Neuronal stem cell (in vitro differentiated cells): ENCODE data around the gene F7.

Source experiments
- DNase-seq: peaks from one replicate; pipeline ENCODE4 v3.0.0-alpha.2; 2013; ENCODE audit warnings: low spot score
- H2AFZ ChIP-seq: one replicate; pipeline ENCODE4 v1.6.1; 2013; ENCODE audit warnings: mild to moderate bottlenecking, low read length, inconsistent platforms
- H2AK5ac ChIP-seq: 2 replicates; pipeline ENCODE4 v1.6.1; 2013; ENCODE audit warnings: low read depth, mild to moderate bottlenecking, inconsistent platforms, low read length, moderate library complexity, mixed read lengths
- H2BK120ac ChIP-seq: 2 replicates; pipeline ENCODE4 v1.6.1; 2013; ENCODE audit warnings: low read depth, mild to moderate bottlenecking, inconsistent platforms, low read length, moderate library complexity, mixed read lengths
- H2BK12ac ChIP-seq: one replicate; pipeline ENCODE4 v1.6.1; 2013; ENCODE audit warnings: low read length, inconsistent platforms
- H2BK15ac ChIP-seq: 2 replicates; pipeline ENCODE4 v1.6.1; 2013; ENCODE audit warnings: mild to moderate bottlenecking, low read length, inconsistent platforms, mixed read lengths
- H2BK5ac ChIP-seq: one replicate; pipeline ENCODE4 v1.6.1; 2013; ENCODE audit warnings: inconsistent platforms, mild to moderate bottlenecking, low read length, moderate library complexity
- H3K14ac ChIP-seq: one replicate; pipeline ENCODE4 v1.6.1; 2013; ENCODE audit warnings: low read length, inconsistent platforms
- H3K18ac ChIP-seq: 2 replicates; pipeline ENCODE4 v1.6.1; 2013; ENCODE audit warnings: low read length, inconsistent platforms
- H3K23ac ChIP-seq: 2 replicates; pipeline ENCODE4 v1.6.1; 2013; ENCODE audit warnings: low read depth, mild to moderate bottlenecking, mixed read lengths, low read length, inconsistent platforms; ENCODE audit not compliant: poor library complexity
- H3K27ac ChIP-seq: replicated peaks from 3 replicates; pipeline ENCODE4 v1.5.1; 2013; ENCODE audit warnings: low read length, inconsistent platforms
- H3K27me3 ChIP-seq, 3 experiments: 2 replicates each; pipeline ENCODE4 v1.6.1; 2013; ENCODE audit warnings: low read length in 3 of 3, mild to moderate bottlenecking in 2 of 3, inconsistent platforms in 1 of 3, low read depth in 1 of 3, mixed read lengths in 1 of 3, moderate library complexity in 1 of 3; ENCODE audit not compliant: control insufficient read depth in 3 of 3, insufficient read depth in 3 of 3
- H3K36me3 ChIP-seq, 2 donors: replicated peaks in 1 of 2; 2 replicates each; pipeline ENCODE4 v1.6.1; 2013; ENCODE audit warnings: low read length in 2 of 2; ENCODE audit not compliant: control insufficient read depth in 2 of 2, insufficient read depth in 2 of 2
- H3K4ac ChIP-seq: 2 replicates; pipeline ENCODE4 v1.6.1; 2013; ENCODE audit warnings: inconsistent platforms, mild to moderate bottlenecking, low read length, moderate library complexity
- H3K4me1 ChIP-seq, 2 donors: 1 replicate in 1 of 2; 2 replicates in 1 of 2; pipeline ENCODE4 v1.6.1; 2013; ENCODE audit warnings: low read length in 2 of 2, low read depth in 1 of 2; ENCODE audit not compliant: control insufficient read depth in 2 of 2, insufficient read depth in 1 of 2
- H3K4me2 ChIP-seq: one replicate; pipeline ENCODE4 v1.6.1; 2013; ENCODE audit warnings: mild to moderate bottlenecking, low read length, inconsistent platforms; ENCODE audit not compliant: insufficient read depth, poor library complexity, severe bottlenecking
- H3K4me3 ChIP-seq, 2 donors: 2 replicates each; pipeline ENCODE4 v1.5.1; 2013; ENCODE audit warnings: low read length in 2 of 2, mild to moderate bottlenecking in 2 of 2, inconsistent platforms in 1 of 2, moderate library complexity in 1 of 2
- H3K79me1 ChIP-seq: one replicate; pipeline ENCODE4 v1.6.1; 2013; ENCODE audit warnings: low read depth, mild to moderate bottlenecking, inconsistent platforms, low read length, moderate library complexity
- H3K9ac ChIP-seq: one replicate; pipeline ENCODE4 v1.6.1; 2013; ENCODE audit warnings: mild to moderate bottlenecking, low read depth, low read length, inconsistent platforms; ENCODE audit not compliant: poor library complexity
- H3K9me3 ChIP-seq, 2 donors: replicated peaks in 1 of 2; 2 replicates each; pipeline versions ENCODE3 to v1.6.1; 2013; ENCODE audit warnings: low read length in 2 of 2, mild to moderate bottlenecking in 2 of 2, inconsistent platforms in 1 of 2, low read depth in 1 of 2, mixed read lengths in 1 of 2, moderate library complexity in 1 of 2; ENCODE audit not compliant: control insufficient read depth in 2 of 2, insufficient read depth in 1 of 2
- H4K8ac ChIP-seq: one replicate; pipeline ENCODE4 v1.6.1; 2013; ENCODE audit warnings: low read depth, mild to moderate bottlenecking, inconsistent platforms, low read length, moderate library complexity
- H4K91ac ChIP-seq: one replicate; pipeline ENCODE4 v1.6.1; 2013; ENCODE audit warnings: low read length, low read depth, mild to moderate bottlenecking, inconsistent platforms; ENCODE audit not compliant: poor library complexity
- WGBS, 2 donors: extraction: QIAGEN DNeasy Blood & Tissue Kit; methylation state at CpG; one replicate each; pipeline ENCODE4 v1.1.7; 2013; ENCODE audit warnings: missing lambda C conversion rate in 2 of 2, mixed read lengths in 1 of 2; ENCODE audit not compliant: insufficient read length in 2 of 2, insufficient replicate concordance in 1 of 2; ENCODE audit errors: extremely low coverage in 2 of 2; 5-methylcytosine and 5-hydroxymethylcytosine counted together

The F7 gene

DNA sequence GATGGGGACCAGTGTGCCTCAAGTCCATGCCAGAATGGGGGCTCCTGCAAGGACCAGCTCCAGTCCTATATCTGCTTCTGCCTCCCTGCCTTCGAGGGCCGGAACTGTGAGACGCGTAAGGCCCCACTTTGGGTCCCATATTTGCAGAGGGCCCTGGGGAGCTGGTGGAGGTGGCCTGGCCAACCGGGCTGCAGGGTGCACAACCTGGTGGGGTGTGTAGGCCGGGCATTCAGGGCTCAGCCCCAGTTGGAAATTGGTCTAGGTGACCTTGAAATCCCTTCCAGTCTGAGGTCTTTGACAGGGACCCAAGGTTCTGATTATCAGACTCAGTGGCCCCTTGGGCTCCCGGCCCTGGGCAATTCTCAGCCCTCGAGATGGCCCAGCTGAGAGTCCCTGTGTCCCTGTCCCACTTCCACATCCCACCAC lies 8.3 kb downstream of the F7 start:
- no peak overlapping the region for H3K4me2 ChIP-seq
- no peak overlapping the region for H4K91ac ChIP-seq
- no peak overlapping the region for H4K8ac ChIP-seq
- H2BK12ac ChIP-seq = no peak overlapping the region
- no peak overlapping the region for H3K4ac ChIP-seq
- no peak overlapping the region for H3K18ac ChIP-seq
- no peaks in the 10 kb centered on the region for H3K79me1 ChIP-seq
- H3K27me3 ChIP-seq = peaks cover 0 to 21% (median 10%) of the 10 kb centered on the region in 3 experiments
- no peaks in the 10 kb centered on the region for H3K36me3 ChIP-seq
- H3K9ac ChIP-seq = no peak overlapping the region
- WGBS, 2 donors = no CpG with 5 or more reads among the region's 8 CpGs
- H3K27ac ChIP-seq = no peak overlapping the region
- H3K9me3 ChIP-seq = peaks cover 0 to 12% of the 10 kb centered on the region in 2 donors
- H3K4me3 ChIP-seq = no peak overlapping the region
- DNase-seq = no peak
- H2BK120ac ChIP-seq = no peak overlapping the region
- H2AK5ac ChIP-seq = no peak overlapping the region
- no peak overlapping the region for H2BK15ac ChIP-seq
- no peak overlapping the region for H3K14ac ChIP-seq
- H3K4me1 ChIP-seq = peaks cover 0 to 1% of the 10 kb centered on the region in 2 donors
- no peak overlapping the region for H3K23ac ChIP-seq
- H2AFZ ChIP-seq = no peak overlapping the region
- no peak overlapping the region for H2BK5ac ChIP-seq

DNA sequence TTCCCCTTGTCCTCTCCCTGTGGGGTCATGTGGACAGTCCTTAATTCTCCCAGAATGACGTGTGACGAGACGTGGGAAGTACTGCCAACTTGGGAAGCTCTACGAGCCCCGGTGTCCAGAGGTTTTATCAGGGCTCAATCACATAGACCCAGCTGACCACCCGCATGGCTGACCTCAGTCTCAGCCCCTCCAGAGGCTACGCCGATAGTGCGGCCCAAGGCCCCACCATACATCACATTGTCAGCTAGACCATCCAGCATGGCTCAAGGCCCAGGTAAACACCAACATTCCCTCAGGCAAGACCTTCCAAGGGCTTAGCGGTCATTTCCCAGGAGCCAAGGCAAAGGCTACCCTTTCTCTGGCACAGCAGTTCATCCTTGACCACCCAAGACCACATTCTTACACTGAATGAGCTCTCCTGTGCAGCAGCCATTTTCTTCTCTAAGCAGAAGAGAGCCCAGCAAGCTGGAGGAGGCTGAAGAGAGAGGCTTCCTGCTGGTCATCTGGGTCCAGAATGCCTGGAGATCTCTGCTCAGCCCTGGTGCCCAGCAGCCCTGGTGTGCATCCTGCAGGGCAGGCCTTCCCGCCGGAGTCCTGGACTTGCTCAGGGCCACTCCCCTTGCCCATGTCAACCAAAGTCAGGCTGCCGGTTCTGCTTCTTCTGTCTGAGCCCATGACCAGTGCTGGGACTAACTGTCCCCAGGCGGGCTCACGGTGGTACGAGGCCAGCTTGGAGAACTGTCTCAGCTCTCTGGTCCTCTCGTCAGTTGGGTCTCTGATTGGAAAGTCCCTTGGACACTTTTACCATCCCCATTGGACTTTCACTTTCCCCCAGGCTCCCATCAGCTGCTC lies 9.1 kb downstream of the F7 start:
- H2AK5ac ChIP-seq = no peak overlapping the region
- H2BK15ac ChIP-seq = no peak overlapping the region
- peaks cover 0 to 2% of the 10 kb centered on the region in 2 donors for H3K36me3 ChIP-seq
- peak overlapping the region in 1 of 2 donors; percentile 7 for H3K4me3 ChIP-seq
- peaks cover 0 to 14% of the 10 kb centered on the region in 2 donors for H3K9me3 ChIP-seq
- H2AFZ ChIP-seq = no peak overlapping the region
- no peak overlapping the region for H3K4ac ChIP-seq
- H3K9ac ChIP-seq = no peak overlapping the region
- no peak overlapping the region for H4K91ac ChIP-seq
- H3K27ac ChIP-seq = no peak overlapping the region
- H3K4me1 ChIP-seq = peaks cover 0 to 1% of the 10 kb centered on the region in 2 donors
- no peak for DNase-seq
- H3K4me2 ChIP-seq = no peak overlapping the region
- no peaks in the 10 kb centered on the region for H3K79me1 ChIP-seq
- H2BK5ac ChIP-seq = no peak overlapping the region
- no peak overlapping the region for H3K23ac ChIP-seq
- no peak overlapping the region for H4K8ac ChIP-seq
- H3K27me3 ChIP-seq = peaks cover 3 to 15% (median 9%) of the 10 kb centered on the region in 3 experiments
- no peak overlapping the region for H2BK12ac ChIP-seq
- no peak overlapping the region for H3K14ac ChIP-seq
- no CpG with 5 or more reads among the region's 17 CpGs for WGBS, 2 donors
- no peak overlapping the region for H2BK120ac ChIP-seq
- no peak overlapping the region for H3K18ac ChIP-seq

DNA sequence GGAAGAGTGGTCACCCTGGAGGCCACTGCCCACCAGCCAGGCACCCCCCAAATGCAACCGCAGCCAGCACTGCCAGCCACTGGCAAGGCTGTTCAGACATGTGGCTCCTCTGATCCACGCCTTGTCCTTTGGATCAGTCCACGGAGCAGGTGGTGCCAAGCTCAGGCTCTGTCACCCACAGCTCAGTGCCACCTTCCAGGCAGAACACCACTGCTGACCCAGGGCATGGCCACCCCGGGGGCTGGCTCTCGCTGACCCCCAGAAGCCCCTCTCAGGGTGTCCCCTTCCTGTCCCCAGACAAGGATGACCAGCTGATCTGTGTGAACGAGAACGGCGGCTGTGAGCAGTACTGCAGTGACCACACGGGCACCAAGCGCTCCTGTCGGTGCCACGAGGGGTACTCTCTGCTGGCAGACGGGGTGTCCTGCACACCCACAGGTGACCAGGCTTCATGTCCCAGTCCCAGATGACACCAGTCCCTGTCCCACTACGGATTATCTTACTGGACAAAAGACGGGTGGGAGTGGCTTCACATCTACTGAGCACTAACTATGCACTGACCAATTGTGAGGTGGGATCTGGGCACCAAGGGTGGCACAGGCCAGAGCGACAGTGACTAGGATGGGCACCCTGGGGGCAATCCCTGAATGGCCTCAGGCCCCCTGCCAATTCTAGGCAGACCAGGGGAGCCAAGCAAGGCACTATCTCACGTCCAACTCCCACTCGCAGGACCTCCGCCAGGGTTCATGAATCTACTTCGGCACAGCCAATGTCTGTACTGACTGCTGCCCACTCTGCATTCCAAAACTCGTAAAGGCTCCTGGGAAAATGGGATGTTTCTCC lies 10.0 kb downstream of the F7 start:
- no peak overlapping the region for H2BK120ac ChIP-seq
- H3K9ac ChIP-seq = no peak overlapping the region
- peaks cover 0 to 2% of the 10 kb centered on the region in 2 donors for H3K36me3 ChIP-seq
- no peak overlapping the region for H3K14ac ChIP-seq
- no peak overlapping the region for H3K18ac ChIP-seq
- WGBS, 2 donors = no CpG with 5 or more reads among the region's 21 CpGs
- no peak overlapping the region for H3K23ac ChIP-seq
- H3K4me2 ChIP-seq = no peak overlapping the region
- no peak overlapping the region for H2AFZ ChIP-seq
- peaks cover 0 to 11% of the 10 kb centered on the region in 2 donors for H3K9me3 ChIP-seq
- H4K8ac ChIP-seq = no peak overlapping the region
- DNase-seq = no peak
- H2BK5ac ChIP-seq = no peak overlapping the region
- H3K27ac ChIP-seq = no peak overlapping the region
- H2BK12ac ChIP-seq = no peak overlapping the region
- peak overlapping the region; percentile 44 for H2AK5ac ChIP-seq
- H3K4me3 ChIP-seq = no peak overlapping the region
- H4K91ac ChIP-seq = no peak overlapping the region
- H3K27me3 ChIP-seq = peaks cover 3 to 6% (median 4%) of the 10 kb centered on the region in 3 experiments
- no peak overlapping the region for H2BK15ac ChIP-seq
- H3K4ac ChIP-seq = no peak overlapping the region
- H3K79me1 ChIP-seq = no peaks in the 10 kb centered on the region
- H3K4me1 ChIP-seq = peaks cover 0 to 1% of the 10 kb centered on the region in 2 donors
